ENCODE results near the gene CACNG3.

- TF ChIP-seq CTCF (IDR thresholded peaks at IDR 0.05 in 8 of 11, conservative IDR thresholded peaks at IDR 0.05 in 3 of 11) = no peak
- TF ChIP-seq POLR2A (IDR thresholded peaks at IDR 0.05) = no peak
Observed at GRCh38 chr16:24332582-24333090, 76.5 kb downstream of the CACNG3 start.

All from spleen (tissue), 7 donors.